ENCODE results near the gene KRT17. TPM values are rescaled to one million over a fixed set of nuclear protein-coding genes. Genes with fewer than 3 reads are reported as not detected.

Gene KRT17
- total RNA-seq, 2 experiments from 2014 or later, result not detected

DNA sequence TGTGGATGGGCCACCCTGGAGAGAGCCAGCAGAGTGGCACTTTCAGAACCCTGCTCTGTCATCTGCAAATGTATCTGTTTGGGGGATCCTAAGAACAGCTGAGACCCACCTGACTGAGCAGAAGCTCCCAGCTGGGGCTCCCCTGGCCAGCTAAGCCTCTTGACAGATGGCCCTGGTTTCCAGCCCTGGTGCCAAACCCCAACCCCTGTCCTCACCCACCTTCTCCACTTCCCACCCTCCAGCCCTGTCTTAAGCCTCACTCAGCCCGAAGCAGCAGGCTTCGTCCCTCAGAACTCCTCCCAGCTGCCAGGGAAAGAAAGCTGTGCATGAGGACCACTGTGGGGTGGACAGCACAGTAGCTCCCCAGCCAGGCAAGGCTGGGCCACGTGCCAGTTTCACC, 49.0 kb downstream of the KRT17 start:
- Mint-ChIP-seq H3K4me1 (ENCODE audit: low read depth) (no peaks in the 10 kb centered on the region), H3K27ac (no peak overlapping the region), H3K36me3 (ENCODE audit: low read depth) (no peaks in the 10 kb centered on the region), H3K4me3 (no peak overlapping the region), H3K27me3 (peaks cover 69% of the 10 kb centered on the region), H3K9me3 (no peaks in the 10 kb centered on the region)
- Histone ChIP-seq H3K36me3 (ENCODE audit: insufficient read depth, low read length) (no peaks in the 10 kb centered on the region), H3K9me3 (ENCODE audit: control insufficient read depth in 1 of 2, insufficient read depth in 1 of 2, low read length in 2 of 2) (peaks cover 0 to 3% of the 10 kb centered on the region in 2 experiments), H3K27me3 (ENCODE audit: control insufficient read depth in 1 of 2, insufficient read depth in 2 of 2, low read length in 2 of 2) (peaks cover 14 to 22% of the 10 kb centered on the region in 2 experiments), H3K4me1 (ENCODE audit: insufficient read depth, low read length) (no peaks in the 10 kb centered on the region), H3K27ac (ENCODE audit: low read depth in 1 of 2, low read length in 2 of 2) (no peak overlapping the region), H3K4me3 (ENCODE audit: low read length) (no peak overlapping the region)
- CTCF ChIA-PET, result no interaction called here
- intact Hi-C loops (cut with DNase I, micrococcal nuclease), result no loop called here
- no peak for DNase-seq
- POLR2A ChIA-PET, result no interaction called here
- ATAC-seq (ENCODE audit: poor library complexity), result no peak
- TF ChIP-seq, protein P1, sequence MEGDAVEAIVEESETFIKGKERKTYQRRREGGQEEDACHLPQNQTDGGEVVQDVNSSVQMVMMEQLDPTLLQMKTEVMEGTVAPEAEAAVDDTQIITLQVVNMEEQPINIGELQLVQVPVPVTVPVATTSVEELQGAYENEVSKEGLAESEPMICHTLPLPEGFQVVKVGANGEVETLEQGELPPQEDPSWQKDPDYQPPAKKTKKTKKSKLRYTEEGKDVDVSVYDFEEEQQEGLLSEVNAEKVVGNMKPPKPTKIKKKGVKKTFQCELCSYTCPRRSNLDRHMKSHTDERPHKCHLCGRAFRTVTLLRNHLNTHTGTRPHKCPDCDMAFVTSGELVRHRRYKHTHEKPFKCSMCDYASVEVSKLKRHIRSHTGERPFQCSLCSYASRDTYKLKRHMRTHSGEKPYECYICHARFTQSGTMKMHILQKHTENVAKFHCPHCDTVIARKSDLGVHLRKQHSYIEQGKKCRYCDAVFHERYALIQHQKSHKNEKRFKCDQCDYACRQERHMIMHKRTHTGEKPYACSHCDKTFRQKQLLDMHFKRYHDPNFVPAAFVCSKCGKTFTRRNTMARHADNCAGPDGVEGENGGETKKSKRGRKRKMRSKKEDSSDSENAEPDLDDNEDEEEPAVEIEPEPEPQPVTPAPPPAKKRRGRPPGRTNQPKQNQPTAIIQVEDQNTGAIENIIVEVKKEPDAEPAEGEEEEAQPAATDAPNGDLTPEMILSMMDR (IDR thresholded peaks at IDR 0.05), result no peak

DNA sequence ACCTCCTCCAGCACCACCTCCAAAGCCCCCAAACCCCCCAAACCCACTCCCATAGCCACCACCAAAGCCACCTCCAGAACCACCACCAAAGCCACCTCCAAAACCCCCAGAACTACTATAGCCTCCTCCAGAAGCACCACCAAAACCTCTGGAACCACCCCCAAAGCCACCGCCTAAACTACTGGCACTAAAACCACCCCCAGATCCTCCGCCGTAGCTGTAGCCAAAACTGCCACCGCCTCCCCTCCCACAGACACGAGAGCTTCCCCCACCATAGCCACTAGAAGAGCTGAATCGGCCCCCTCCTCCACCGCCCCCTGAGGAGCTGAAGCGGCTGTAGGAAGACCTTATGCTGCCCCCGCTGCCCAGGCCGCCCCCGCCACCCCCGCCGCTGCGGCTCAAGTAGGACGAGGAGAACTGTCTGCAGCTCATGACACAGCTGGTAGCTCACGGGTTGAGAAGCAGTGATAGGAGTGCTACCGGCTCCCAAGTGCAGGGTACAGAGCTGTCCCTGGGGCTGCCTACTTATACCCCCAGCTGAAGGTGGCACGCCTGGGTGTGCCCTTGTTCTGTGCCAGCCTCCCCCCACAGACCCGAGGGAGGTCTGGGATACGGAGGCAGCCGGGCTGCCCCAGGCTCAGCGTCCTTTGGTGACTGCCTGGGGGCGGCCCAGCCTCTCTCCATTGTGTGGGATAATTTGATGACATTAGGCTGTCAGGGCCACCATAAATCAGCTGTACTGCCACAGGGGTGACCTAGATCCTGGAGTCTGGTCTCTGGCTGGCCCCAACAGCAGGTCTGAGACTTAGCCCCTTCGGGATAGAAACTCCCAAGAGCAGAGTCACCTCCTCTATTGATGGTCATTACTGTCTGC, 52.6 kb downstream of the KRT17 start, which contains the start of gene KRT9:
Gene KRT9 (minus strand): TSS at position 499 of the 874 bp plus-strand sequence. CDS start 67 bp downstream, at position 432.
- Histone ChIP-seq H3K4me3 (ENCODE audit: low read length) (no peak within 1 kb of the TSS), H3K36me3 (ENCODE audit: insufficient read depth, low read length) (no peaks in the 10 kb centered on the region), H3K9me3 (ENCODE audit: control insufficient read depth in 1 of 2, insufficient read depth in 1 of 2, low read length in 2 of 2) (peaks cover 10 to 16% of the 10 kb centered on the region in 2 experiments), H3K27ac (ENCODE audit: low read depth in 1 of 2, low read length in 2 of 2) (no peak within 1 kb of the TSS), H3K27me3 (ENCODE audit: control insufficient read depth in 1 of 2, insufficient read depth in 2 of 2, low read length in 2 of 2) (peaks cover 14 to 16% of the 10 kb centered on the region in 2 experiments), H3K4me1 (ENCODE audit: insufficient read depth, low read length) (peaks cover 4% of the 10 kb centered on the region)
- ChIA-PET CTCF (no interaction called here), POLR2A (interaction anchor here (0.6 kb wide), 1 partner anchor 80 kb away, joined by 3 read pairs; no protein-coding TSS in a partner anchor)
- Mint-ChIP-seq H3K4me1 (ENCODE audit: low read depth) (peaks cover 16% of the 10 kb centered on the region), H3K9me3 (peaks cover 6% of the 10 kb centered on the region), H3K27ac (no peak within 1 kb of the TSS), H3K4me3 (no peak within 1 kb of the TSS), H3K27me3 (peaks cover 44% of the 10 kb centered on the region), H3K36me3 (ENCODE audit: low read depth) (no peaks in the 10 kb centered on the region)
- TF ChIP-seq, protein P1 (IDR thresholded peaks at IDR 0.05), result no peak
- no peak for DNase-seq
- no peak for ATAC-seq (ENCODE audit: poor library complexity)
- intact Hi-C loops (cut with DNase I, micrococcal nuclease), result no loop called here

Other genes starting within 250 kb of the KRT17 start
- gene KRT34, start 242.3 kb downstream of the KRT17 start, total RNA-seq, result not detected
- gene KRT31, start 227.0 kb downstream of the KRT17 start, total RNA-seq, result not detected
- gene KRT37, start 200.0 kb downstream of the KRT17 start, total RNA-seq, result not detected
- not detected for gene KRT38, start 183.6 kb downstream of the KRT17 start, total RNA-seq
- gene KRT32, start 157.2 kb downstream of the KRT17 start, total RNA-seq, result not detected
- gene KRT35, start 143.4 kb downstream of the KRT17 start, total RNA-seq, result not detected
- not detected for gene KRT36, start 134.7 kb downstream of the KRT17 start, total RNA-seq
- gene KRT13, start 119.0 kb downstream of the KRT17 start, total RNA-seq, result not detected
- gene KRT15, start 105.7 kb downstream of the KRT17 start, total RNA-seq, result not detected
- not detected for gene KRT19, start 96.3 kb downstream of the KRT17 start, total RNA-seq
- not detected for gene KRT9, start 52.5 kb downstream of the KRT17 start, total RNA-seq
- not detected for gene KRT14, start 37.7 kb downstream of the KRT17 start, total RNA-seq
- gene KRT16, start 11.8 kb downstream of the KRT17 start, total RNA-seq, result not detected
- gene EIF1, start 64.3 kb upstream of the KRT17 start, total RNA-seq, result 1,000 to 10,000 TPM; 3,351 to 3,391 TPM
- gene GAST, start 87.8 kb upstream of the KRT17 start, total RNA-seq, result not detected
- under 1 TPM in 1 of 2 experiments, not detected in 1; 0.11 TPM for gene HAP1, start 110.1 kb upstream of the KRT17 start, total RNA-seq
- gene JUP, start 162.1 kb upstream of the KRT17 start, total RNA-seq, result 1 to 10 TPM in 1 of 2 experiments, under 1 TPM in 1; 0.88 to 1.1 TPM
- gene P3H4, start 187.4 kb upstream of the KRT17 start, total RNA-seq, result 1 to 10 TPM; 1.3 to 2.3 TPM
- gene FKBP10, start 188.4 kb upstream of the KRT17 start, total RNA-seq, result not detected
- 10 to 100 TPM; 25.7 to 29.7 TPM for gene NT5C3B, start 211.7 kb upstream of the KRT17 start, total RNA-seq
- gene KLHL10, start 213.2 kb upstream of the KRT17 start, total RNA-seq, result not detected
- gene KLHL11, start 240.8 kb upstream of the KRT17 start, total RNA-seq, result 10 to 100 TPM; 32.9 to 34.0 TPM

Data from CD4-positive, alpha-beta T cell (primary cell).